OCI-LY3 (cell line): ENCODE measurements around the gene TTC21A.

Experiments
- H2AFZ ChIP-seq: fragments of 200-600, 300-600 bp; shearing (Covaris generic); 2 replicates; pipeline ENCODE4 v1.6.0; 2014; ENCODE audit warnings: antibody characterized with exemption, low read depth, low read length
- H3K27ac ChIP-seq: fragments of 200-600, 300-600 bp; sonication (generic); 2 replicates; pipeline ENCODE4 v1.5.1; 2014; ENCODE audit warnings: mild to moderate bottlenecking, low read length, moderate library complexity, mixed read lengths
- H3K27me3 ChIP-seq: fragments of 200-600, 300-600 bp; sonication (generic); 2 replicates; pipeline ENCODE4 v1.6.1; 2014; ENCODE audit warnings: low read depth, low read length, mixed read lengths
- H3K36me3 ChIP-seq: fragments of 200-600, 300-600 bp; sonication (generic); replicated peaks from 2 replicates; pipeline ENCODE3; 2014; ENCODE audit warnings: low read depth, low read length, mixed read lengths
- H3K4me1 ChIP-seq: fragments of 300-600, 200-600 bp; sonication (generic); 2 replicates; pipeline ENCODE4 v1.6.1; 2014; ENCODE audit warnings: low read length, mixed read lengths
- H3K4me2 ChIP-seq: fragments of 200-600, 300-600 bp; sonication (generic); 2 replicates; pipeline ENCODE4 v1.6.1; 2014; ENCODE audit warnings: low read length, mixed read lengths
- H3K4me3 ChIP-seq: fragments of 300-600, 200-600 bp; sonication (generic); 2 replicates; pipeline ENCODE4 v1.5.1; 2014; ENCODE audit warnings: antibody characterized with exemption, mild to moderate bottlenecking, low read length, moderate library complexity
- H3K79me2 ChIP-seq: fragments of 300-600, 200-600 bp; shearing (Covaris generic); 2 replicates; pipeline ENCODE4 v1.6.1; 2014; ENCODE audit warnings: mild to moderate bottlenecking, low read length, mixed read lengths
- H3K9ac ChIP-seq: fragments of 300-600, 200-600 bp; shearing (Covaris generic); 2 replicates; pipeline ENCODE4 v1.6.0; 2014; ENCODE audit warnings: mild to moderate bottlenecking, low read length, moderate library complexity
- H3K9me3 ChIP-seq: fragments of 200-600, 300-600 bp; shearing (Covaris generic); 2 replicates; pipeline ENCODE4 v1.6.1; 2014; ENCODE audit warnings: low read length, mixed read lengths; ENCODE audit not compliant: insufficient read depth
- H4K20me1 ChIP-seq: fragments of 200-600, 300-600 bp; sonication (generic); 2 replicates; pipeline ENCODE4 v1.6.1; 2016; ENCODE audit warnings: low read length, mixed read lengths; ENCODE audit not compliant: insufficient read depth
- CTCF ChIP-seq: fragments of 200-600, 300-600 bp; sonication (generic); IDR thresholded peaks from 2 replicates; pipeline ENCODE4 v1.5.1; 2014; ENCODE audit warnings: antibody characterized with exemption, low read length, low read depth
- EZH2phosphoT487 ChIP-seq: fragments of 200-600 bp; shearing (Covaris generic); IDR thresholded peaks from 2 replicates; pipeline ENCODE4 v1.6.1; 2018; ENCODE audit warnings: antibody characterized with exemption, mixed run types, low read depth

The TTC21A gene

GRCh38 chr3:39157359-39157758, 49.9 kb downstream of the TTC21A start:
- peaks cover 5% of the 10 kb centered on the region for H3K79me2 ChIP-seq
- peaks cover 31% of the 10 kb centered on the region for H3K27me3 ChIP-seq
- peaks cover 5% of the 10 kb centered on the region for H3K4me1 ChIP-seq
- no peak overlapping the region for H3K4me3 ChIP-seq
- H3K9ac ChIP-seq: no peak overlapping the region
- no peak overlapping the region for H3K4me2 ChIP-seq
- H3K9me3 ChIP-seq: no peaks in the 10 kb centered on the region
- peaks cover 4% of the 10 kb centered on the region; the same call in 1 of the 2 replicates for H4K20me1 ChIP-seq
- H3K36me3 ChIP-seq: no peaks in the 10 kb centered on the region
- no peak overlapping the region for H2AFZ ChIP-seq
- H3K27ac ChIP-seq: no peak overlapping the region
- TF ChIP-seq EZH2phosphoT487 (no peak), CTCF (no peak)

GRCh38 chr3:39158148-39158715, 50.8 kb downstream of the TTC21A start:
- Histone ChIP-seq H3K27ac (no peak overlapping the region), H3K9me3 (no peaks in the 10 kb centered on the region), H3K36me3 (no peaks in the 10 kb centered on the region), H3K9ac (no peak overlapping the region), H3K4me1 (peaks cover 4% of the 10 kb centered on the region; the same call in 1 of the 2 replicates), H4K20me1 (no peaks in the 10 kb centered on the region), H3K27me3 (peaks cover 31% of the 10 kb centered on the region), H3K79me2 (no peaks in the 10 kb centered on the region; the same call in 1 of the 2 replicates), H2AFZ (no peak overlapping the region), H3K4me2 (no peak overlapping the region), H3K4me3 (no peak overlapping the region)
- TF ChIP-seq EZH2phosphoT487 (no peak), CTCF (no peak)

GRCh38 chr3:39164414-39164813, 56.9 kb downstream of the TTC21A start:
- no peak overlapping the region for H2AFZ ChIP-seq
- H3K4me3 ChIP-seq: no peak overlapping the region
- no peaks in the 10 kb centered on the region for H4K20me1 ChIP-seq
- no peaks in the 10 kb centered on the region for H3K79me2 ChIP-seq
- TF ChIP-seq CTCF (no peak), EZH2phosphoT487 (no peak)
- H3K9me3 ChIP-seq: no peaks in the 10 kb centered on the region
- H3K36me3 ChIP-seq: no peaks in the 10 kb centered on the region
- H3K27me3 ChIP-seq: no peaks in the 10 kb centered on the region
- no peaks in the 10 kb centered on the region for H3K4me1 ChIP-seq
- no peak overlapping the region for H3K27ac ChIP-seq
- no peak overlapping the region for H3K9ac ChIP-seq
- no peak overlapping the region for H3K4me2 ChIP-seq

GRCh38 chr3:39165518-39165917, 58.0 kb downstream of the TTC21A start:
- no peaks in the 10 kb centered on the region for H3K79me2 ChIP-seq
- no peaks in the 10 kb centered on the region for H3K9me3 ChIP-seq
- H4K20me1 ChIP-seq: no peaks in the 10 kb centered on the region
- no peak overlapping the region for H3K4me3 ChIP-seq
- no peaks in the 10 kb centered on the region for H3K27me3 ChIP-seq
- H3K9ac ChIP-seq: no peak overlapping the region
- H3K27ac ChIP-seq: no peak overlapping the region
- H3K4me2 ChIP-seq: no peak overlapping the region
- H3K36me3 ChIP-seq: no peaks in the 10 kb centered on the region
- no peak for TF ChIP-seq EZH2phosphoT487
- no peak for TF ChIP-seq CTCF
- no peak overlapping the region for H2AFZ ChIP-seq
- no peaks in the 10 kb centered on the region for H3K4me1 ChIP-seq
